ENCODE measurements around the gene RPTOR.
A peak's percentile ranks its signal among the peaks of the same experiment; 100 is the strongest.

The RPTOR gene

GRCh38 chr17:80886641-80887573 is 342.3 kb downstream of the RPTOR start:
- no peak for DNase-seq

- DNase-seq, result no peak
These were observed 343.1 kb downstream of the RPTOR start for GRCh38 chr17:80887639-80888175.

GRCh38 chr17:80888276-80889160 is 343.9 kb downstream of the RPTOR start:
- DNase-seq, result no peak

- DNase-seq, result peak in 1 of 2 donors; percentile 23
These were observed 344.9 kb downstream of the RPTOR start for GRCh38 chr17:80889231-80890195.

- no peak for DNase-seq
These were observed 345.7 kb downstream of the RPTOR start for GRCh38 chr17:80890196-80890920.

GRCh38 chr17:80890921-80891396 is 346.3 kb downstream of the RPTOR start:
- DNase-seq, result no peak

GRCh38 chr17:80891397-80892018 is 346.9 kb downstream of the RPTOR start:
- peak; percentile 51 to 63 for DNase-seq

GRCh38 chr17:80892019-80892855 is 347.6 kb downstream of the RPTOR start:
- DNase-seq, result peak; percentile 52 to 73

- DNase-seq, result no peak
These were observed 348.4 kb downstream of the RPTOR start for GRCh38 chr17:80892900-80893603.

GRCh38 chr17:80893604-80894438 is 349.2 kb downstream of the RPTOR start:
- DNase-seq, result no peak

- DNase-seq, result no peak
These were observed 349.7 kb downstream of the RPTOR start for GRCh38 chr17:80894439-80894721.

- no peak for DNase-seq
These were observed 350.1 kb downstream of the RPTOR start for GRCh38 chr17:80894726-80895125.

GRCh38 chr17:80895366-80895765 is 350.7 kb downstream of the RPTOR start:
- no peak for DNase-seq

GRCh38 chr17:80898716-80899115 is 354.1 kb downstream of the RPTOR start:
- no peak for DNase-seq

- peak; percentile 57 to 80 for DNase-seq
These were observed 355.0 kb downstream of the RPTOR start for GRCh38 chr17:80899402-80900268.

GRCh38 chr17:80901319-80901718 is 356.7 kb downstream of the RPTOR start:
- DNase-seq, result no peak

Data from CD4-positive, alpha-beta T cell treated with Interleukin-1 beta for 1 hour (primary cell).